HEK293 (cell line): ENCODE results near the gene TTC7B.

Experiments
- CTCF ChIA-PET: fragments of 350-600 bp; formaldehyde crosslinking; extraction: SDS; loops from one replicate; lab custom pipeline; 2021; ENCODE audit warnings: antibody characterized with exemption; lab: Yijun Ruan, JAX
- POLR2A ChIA-PET: fragments of 300-600 bp; formaldehyde crosslinking; extraction: SDS; loops from one replicate; lab custom pipeline; 2020; ENCODE audit warnings: antibody characterized with exemption, inconsistent platforms; lab: Yijun Ruan, JAX
- H3K27ac ChIP-seq: fragments of 200-500 bp; sonication (Bioruptor generic); 2 replicates; pipeline ENCODE4 v1.5.1; 2014; ENCODE audit warnings: low read depth, low read length, control low read depth, inconsistent platforms; ENCODE audit errors: extremely low read depth
- H3K36me3 ChIP-seq, 2 experiments: fragments of 200-500 bp in 1 of 2; sonication (Bioruptor generic) in 1 of 2; 1 replicate in 1 of 2; 2 replicates in 1 of 2; pipeline ENCODE4 v1.5.1; 2014 to 2017; ENCODE audit warnings: inconsistent platforms in 2 of 2, low read length in 2 of 2; ENCODE audit not compliant: control insufficient read depth in 2 of 2, insufficient read depth in 1 of 2
- H3K4me1 ChIP-seq: fragments of 200-500 bp; sonication (Bioruptor generic); 2 replicates; pipeline ENCODE4 v1.5.1; 2014; ENCODE audit warnings: mild to moderate bottlenecking, low read length, inconsistent platforms; ENCODE audit not compliant: control insufficient read depth, insufficient read depth
- H3K4me3 ChIP-seq: 2 replicates; pipeline ENCODE4 v1.5.1; 2011; ENCODE audit warnings: low read depth, mild to moderate bottlenecking, control low read depth, low read length, moderate library complexity
- H3K9me3 ChIP-seq: fragments of 200-500 bp; sonication (Bioruptor generic); 2 replicates; pipeline ENCODE4 v1.5.1; 2014; ENCODE audit warnings: low read depth, low read length, inconsistent platforms; ENCODE audit not compliant: control insufficient read depth, insufficient read depth
- ATF2 ChIP-seq: fragments of 450-650 bp; formaldehyde crosslinking; IDR thresholded peaks from 2 replicates; pipeline ENCODE4 v1.5.1; 2016; ENCODE audit warnings: missing biosample characterization, missing genetic modification characterization, low read depth
- HOXD13 ChIP-seq: sonication (generic); formaldehyde crosslinking; IDR thresholded peaks from 2 replicates; pipeline ENCODE4 v1.8.0; 2022; ENCODE audit warnings: missing genetic modification reagents, borderline replicate concordance
- MEIS1 ChIP-seq: sonication (generic); formaldehyde crosslinking; IDR thresholded peaks from 2 replicates; pipeline ENCODE4 v1.8.1; 2022; ENCODE audit warnings: missing genetic modification reagents, mild to moderate bottlenecking, borderline replicate concordance
- PRDM1 ChIP-seq: fragments of 450-650 bp; formaldehyde crosslinking; IDR thresholded peaks from 2 replicates; pipeline ENCODE4; 2016; ENCODE audit warnings: missing biosample characterization, missing genetic modification characterization
- SCRT1 ChIP-seq: fragments of 450-650 bp; formaldehyde crosslinking; IDR thresholded peaks from 2 replicates; pipeline ENCODE4 v1.5.1; 2016; ENCODE audit warnings: missing biosample characterization, missing genetic modification characterization, borderline replicate concordance
- SCRT2 ChIP-seq: fragments of 450-650 bp; formaldehyde crosslinking; IDR thresholded peaks from 2 replicates; pipeline ENCODE4 v1.5.1; 2016; ENCODE audit warnings: missing biosample characterization, missing genetic modification characterization
- SP2 ChIP-seq: fragments of 450-650 bp; formaldehyde crosslinking; IDR thresholded peaks from 2 replicates; pipeline ENCODE4 v1.5.1; 2016; ENCODE audit warnings: missing biosample characterization, missing genetic modification characterization
- ZEB2 ChIP-seq: fragments of 450-650 bp; formaldehyde crosslinking; IDR thresholded peaks from 2 replicates; pipeline ENCODE4 v1.5.1; 2016; ENCODE audit warnings: missing biosample characterization, missing genetic modification characterization
- ZNF121 ChIP-seq: fragments of 450-650 bp; formaldehyde crosslinking; IDR thresholded peaks from 2 replicates; pipeline ENCODE4 v1.5.1; 2016; ENCODE audit warnings: missing biosample characterization, missing genetic modification characterization
- ZNF138 ChIP-seq: fragments of 450-650 bp; formaldehyde crosslinking; IDR thresholded peaks from 2 replicates; pipeline ENCODE4 v1.5.1; 2016; ENCODE audit warnings: missing biosample characterization, missing genetic modification characterization, borderline replicate concordance
- ZNF140 ChIP-seq: fragments of 450-650 bp; formaldehyde crosslinking; IDR thresholded peaks from 2 replicates; pipeline ENCODE4 v1.5.1; 2016; ENCODE audit warnings: missing biosample characterization, missing genetic modification characterization
- ZNF146 ChIP-seq: fragments of 450-650 bp; formaldehyde crosslinking; IDR thresholded peaks from 2 replicates; pipeline ENCODE4 v1.5.1; 2016; ENCODE audit warnings: missing biosample characterization, missing genetic modification characterization
- ZNF169 ChIP-seq: fragments of 450-650 bp; formaldehyde crosslinking; IDR thresholded peaks from 2 replicates; pipeline ENCODE4 v1.5.1; 2016; ENCODE audit warnings: missing biosample characterization, missing genetic modification characterization
- ZNF266 ChIP-seq: fragments of 450-650 bp; formaldehyde crosslinking; IDR thresholded peaks from 2 replicates; pipeline ENCODE4 v1.5.1; 2016; ENCODE audit warnings: missing biosample characterization, missing genetic modification characterization, low read depth
- ZNF449 ChIP-seq: fragments of 450-650 bp; formaldehyde crosslinking; IDR thresholded peaks from 2 replicates; pipeline ENCODE4 v1.5.1; 2017; ENCODE audit warnings: missing biosample characterization, mild to moderate bottlenecking, missing genetic modification characterization, moderate library complexity
- ZNF529 ChIP-seq: fragments of 450-650 bp; formaldehyde crosslinking; IDR thresholded peaks from 2 replicates; pipeline ENCODE4 v1.5.1; 2017; ENCODE audit warnings: missing genetic modification characterization, missing biosample characterization; ENCODE audit not compliant: insufficient replicate concordance
- ZNF555 ChIP-seq: fragments of 450-650 bp; formaldehyde crosslinking; conservative IDR thresholded peaks from 2 replicates; pipeline ENCODE4 v1.5.1; 2017; ENCODE audit warnings: missing biosample characterization, mild to moderate bottlenecking, missing genetic modification characterization, inconsistent platforms
- ZNF768 ChIP-seq: fragments of 450-650 bp; formaldehyde crosslinking; IDR thresholded peaks from 2 replicates; pipeline ENCODE4 v1.5.1; 2018; ENCODE audit warnings: missing biosample characterization, mild to moderate bottlenecking, missing genetic modification characterization
- ZNF791 ChIP-seq: fragments of 450-650 bp; formaldehyde crosslinking; IDR thresholded peaks from 2 replicates; pipeline ENCODE4 v1.5.1; 2016; ENCODE audit warnings: missing biosample characterization, missing genetic modification characterization

TTC7B gene

GRCh38 chr14:90756755-90757345 lies 59.4 kb downstream of the TTC7B start (continued):
- TF ChIP-seq ZNF449 (tag by site-specific recombination) = no peak
- no peak for TF ChIP-seq ZNF138 (tag by site-specific recombination)
- TF ChIP-seq HOXD13 (CRISPR knock-in tag) = no peak
- TF ChIP-seq MEIS1 (CRISPR knock-in tag) = no peak
- no peak for TF ChIP-seq ZNF768 (tag by site-specific recombination)
- TF ChIP-seq ATF2 (tag by site-specific recombination) = no peak

GRCh38 chr14:90755661-90756304 lies 60.4 kb downstream of the TTC7B start:
- no peak overlapping the region for H3K27ac ChIP-seq
- POLR2A ChIA-PET = no interaction called here
- CTCF ChIA-PET = interaction anchor here (0.6 to 0.7 kb wide), 2 partner anchors 417 to 465 kb away, joined by 3 to 5 read pairs; no protein-coding TSS in a partner anchor
- TF ChIP-seq ZNF529 (tag by site-specific recombination) (no peak), ZNF266 (no peak)
- TF ChIP-seq, all 188 proteins: peak for 0
- Histone ChIP-seq H3K9me3 (no peaks in the 10 kb centered on the region), H3K4me3 (no peak overlapping the region), H3K4me1 (peaks cover 3% of the 10 kb centered on the region; the same call in 1 of the 2 replicates), H3K36me3 (no peaks in the 10 kb centered on the region)

- Histone ChIP-seq H3K4me1 (peaks cover under 1% of the 10 kb centered on the region; the same call in 1 of the 2 replicates), H3K4me3 (no peak overlapping the region), H3K36me3 (no peaks in the 10 kb centered on the region), H3K27ac (no peak overlapping the region), H3K9me3 (no peaks in the 10 kb centered on the region)
- CTCF ChIA-PET = no interaction called here
- no peak for TF ChIP-seq ZNF140
- TF ChIP-seq SP2 (tag by site-specific recombination) = no peak
- no peak for TF ChIP-seq ZNF121 (tag by site-specific recombination)
- TF ChIP-seq SCRT2 (tag by site-specific recombination) = no peak
- no peak for TF ChIP-seq ZNF791
- no peak for TF ChIP-seq ZNF169
- POLR2A ChIA-PET = no interaction called here
Measured at GRCh38 chr14:90753456-90754005, 62.7 kb downstream of the TTC7B start.

GRCh38 chr14:90750701-90751100 lies 65.5 kb downstream of the TTC7B start:
- no peaks in the 10 kb centered on the region; a peak in 1 of 3 replicates for H3K36me3 ChIP-seq
- no peak overlapping the region for H3K27ac ChIP-seq
- ChIA-PET POLR2A (no interaction called here), CTCF (interaction anchor here (0.5 to 0.9 kb wide), 3 partner anchors 10 to 1712 kb away, joined by 3 to 4 read pairs (median 4); no protein-coding TSS in a partner anchor)
- H3K4me3 ChIP-seq = no peak overlapping the region
- H3K9me3 ChIP-seq = no peaks in the 10 kb centered on the region
- no peaks in the 10 kb centered on the region for H3K4me1 ChIP-seq
- TF ChIP-seq ZNF555 (tag by site-specific recombination) = no peak
- TF ChIP-seq SCRT1 = no peak
- no peak for TF ChIP-seq PRDM1
- TF ChIP-seq ZNF146 = no peak
- TF ChIP-seq ZEB2 = no peak
